ENCODE measurements around the gene HSPA6.
"Not testable (repeated sequence)": the region's sequence is repeated elsewhere in the genome, so short reads cannot be mapped to it uniquely, and the experiment has no call there.

DNA sequence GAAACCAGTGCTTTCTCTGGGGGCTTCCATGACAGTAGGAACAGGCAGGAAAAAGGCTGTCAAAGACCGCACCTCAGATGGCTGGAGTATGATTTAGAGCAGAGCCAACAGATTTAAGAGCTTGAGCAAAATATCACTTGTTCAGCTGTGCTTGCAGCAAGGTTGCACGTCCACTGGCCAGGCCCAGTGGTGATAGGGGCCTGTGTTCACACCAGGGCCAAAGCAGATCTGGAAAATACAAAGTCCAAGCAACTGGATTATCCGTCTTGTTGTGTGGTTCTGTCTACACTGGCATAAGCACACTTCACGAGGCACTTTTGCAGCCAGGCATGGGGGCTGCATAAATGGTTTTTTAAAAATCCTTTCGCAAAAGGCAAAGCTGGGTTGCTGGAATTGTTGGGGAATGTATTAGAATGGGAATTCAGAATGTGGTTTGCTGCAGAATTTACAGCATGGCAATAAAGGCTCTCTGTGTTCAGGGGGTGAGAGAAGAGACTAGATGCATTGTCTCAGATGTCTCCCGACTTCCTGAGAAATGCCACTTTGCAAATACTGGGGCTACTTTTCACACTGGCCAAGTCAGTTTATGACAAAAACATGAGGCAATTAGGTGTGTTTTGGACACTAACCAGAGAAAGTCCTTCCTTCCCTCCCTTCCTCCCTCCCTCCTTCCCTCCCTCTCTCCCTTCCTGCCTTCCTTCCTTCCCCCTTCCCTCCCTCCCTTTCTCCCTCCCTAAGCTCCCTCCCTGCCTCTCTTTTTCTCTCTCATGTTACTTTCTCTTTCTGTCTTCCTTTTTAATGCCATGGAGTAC lies 11.5 kb upstream of the HSPA6 start:
- not testable (repeated sequence) for TF ChIP-seq EZH2 (IDR thresholded peaks at IDR 0.05; ENCODE audit: insufficient read depth, low read length)
- TF ChIP-seq, protein P1, sequence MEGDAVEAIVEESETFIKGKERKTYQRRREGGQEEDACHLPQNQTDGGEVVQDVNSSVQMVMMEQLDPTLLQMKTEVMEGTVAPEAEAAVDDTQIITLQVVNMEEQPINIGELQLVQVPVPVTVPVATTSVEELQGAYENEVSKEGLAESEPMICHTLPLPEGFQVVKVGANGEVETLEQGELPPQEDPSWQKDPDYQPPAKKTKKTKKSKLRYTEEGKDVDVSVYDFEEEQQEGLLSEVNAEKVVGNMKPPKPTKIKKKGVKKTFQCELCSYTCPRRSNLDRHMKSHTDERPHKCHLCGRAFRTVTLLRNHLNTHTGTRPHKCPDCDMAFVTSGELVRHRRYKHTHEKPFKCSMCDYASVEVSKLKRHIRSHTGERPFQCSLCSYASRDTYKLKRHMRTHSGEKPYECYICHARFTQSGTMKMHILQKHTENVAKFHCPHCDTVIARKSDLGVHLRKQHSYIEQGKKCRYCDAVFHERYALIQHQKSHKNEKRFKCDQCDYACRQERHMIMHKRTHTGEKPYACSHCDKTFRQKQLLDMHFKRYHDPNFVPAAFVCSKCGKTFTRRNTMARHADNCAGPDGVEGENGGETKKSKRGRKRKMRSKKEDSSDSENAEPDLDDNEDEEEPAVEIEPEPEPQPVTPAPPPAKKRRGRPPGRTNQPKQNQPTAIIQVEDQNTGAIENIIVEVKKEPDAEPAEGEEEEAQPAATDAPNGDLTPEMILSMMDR (IDR thresholded peaks at IDR 0.05; ENCODE audit: insufficient read depth, low read depth, low read length): not testable (repeated sequence)

All from astrocyte (in vitro differentiated cells and primary cell).